HG03159 (cell line): ENCODE results near the gene ELOVL6.
"Not testable (repeated sequence)": the region's sequence is repeated elsewhere in the genome, so short reads cannot be mapped to it uniquely, and the experiment has no call there.

ENCODE experiments used
- ATAC-seq: cut with Tn5 transposase; IDR thresholded peaks from one replicate; pipeline ENCODE4 v1.9.1; 2021; ENCODE audit warnings: mild to moderate bottlenecking, moderate library complexity; ENCODE audit not compliant: unreplicated experiment

Gene ELOVL6

GRCh38 chr4:110196871-110197528 is 1.4 kb downstream of the ELOVL6 start:
- ATAC-seq = peak; percentile 29

- peak; percentile 25 for ATAC-seq
Measured at GRCh38 chr4:110196206-110196870, 2.1 kb downstream of the ELOVL6 start.

GRCh38 chr4:110195561-110196205 is 2.7 kb downstream of the ELOVL6 start:
- peak; percentile 4 for ATAC-seq

- peak; percentile 79 for ATAC-seq
Measured at GRCh38 chr4:110193822-110194761, 4.3 kb downstream of the ELOVL6 start.

- not testable (repeated sequence) for ATAC-seq
Measured at GRCh38 chr4:110193287-110193686, 5.1 kb downstream of the ELOVL6 start.

- ATAC-seq = no peak
Measured at GRCh38 chr4:110190249-110190648, 8.2 kb downstream of the ELOVL6 start.

- peak; percentile 42 for ATAC-seq
Measured at GRCh38 chr4:110188113-110188512, 10.3 kb downstream of the ELOVL6 start.

- no peak for ATAC-seq
Measured at GRCh38 chr4:110184791-110185155, 13.6 kb downstream of the ELOVL6 start.

- no peak for ATAC-seq
Measured at GRCh38 chr4:110184140-110184790, 14.2 kb downstream of the ELOVL6 start.

GRCh38 chr4:110183643-110184042 is 14.8 kb downstream of the ELOVL6 start:
- no peak for ATAC-seq

GRCh38 chr4:110183058-110183457 is 15.4 kb downstream of the ELOVL6 start:
- ATAC-seq = no peak

- no peak for ATAC-seq
Measured at GRCh38 chr4:110181890-110182289, 16.5 kb downstream of the ELOVL6 start.

- no peak for ATAC-seq
Measured at GRCh38 chr4:110175634-110176033, 22.8 kb downstream of the ELOVL6 start.

- ATAC-seq = no peak
Measured at GRCh38 chr4:110172972-110173371, 25.4 kb downstream of the ELOVL6 start.

GRCh38 chr4:110171971-110172370 is 26.4 kb downstream of the ELOVL6 start:
- ATAC-seq = no peak

- no peak for ATAC-seq
Measured at GRCh38 chr4:110170861-110171260, 27.6 kb downstream of the ELOVL6 start.

GRCh38 chr4:110165382-110166286 is 32.8 kb downstream of the ELOVL6 start:
- peak; percentile 88 for ATAC-seq

GRCh38 chr4:110164856-110165255 is 33.6 kb downstream of the ELOVL6 start:
- peak; percentile 10 for ATAC-seq

GRCh38 chr4:110164251-110164650 is 34.2 kb downstream of the ELOVL6 start:
- no peak for ATAC-seq
